AG04449 (cell line): ENCODE results near the gene ZBED5.
A peak's percentile ranks its signal among the peaks of the same experiment; 100 is the strongest.
"Not testable (repeated sequence)": the region's sequence is repeated elsewhere in the genome, so short reads cannot be mapped to it uniquely, and the experiment has no call there.

Experiments used
- CTCF ChIA-PET: fragments of 350-600 bp; formaldehyde crosslinking; extraction: SDS; loops from one replicate; lab custom pipeline; 2021; ENCODE audit warnings: antibody characterized with exemption; lab: Yijun Ruan, JAX
- POLR2A ChIA-PET: fragments of 400-600, 350-600 bp; formaldehyde crosslinking; extraction: SDS; loops from one replicate; lab custom pipeline; 2020; ENCODE audit warnings: antibody characterized with exemption, inconsistent platforms; lab: Yijun Ruan, JAX
- DNase-seq: peaks from one replicate; pipeline ENCODE4 v3.0.0-alpha.2; 2010; ENCODE audit warnings: low read depth, low spot score
- H3K4me3 ChIP-seq: 2 replicates; pipeline ENCODE4 v1.5.1; 2011; ENCODE audit warnings: low read depth, mild to moderate bottlenecking, control low read depth, low read length
- CTCF ChIP-seq: IDR thresholded peaks from one replicate; pipeline ENCODE4 v1.5.1; 2011; ENCODE audit warnings: mild to moderate bottlenecking, moderate library complexity, low read length, control low read depth, inconsistent platforms; ENCODE audit not compliant: insufficient read depth; ENCODE audit errors: missing control alignments

Gene ZBED5

GRCh38 chr11:10886652-10887250 lies 28.9 kb upstream of the ZBED5 start:
- POLR2A ChIA-PET, result no interaction called here
- no peak for TF ChIP-seq CTCF
- no peak overlapping the region for H3K4me3 ChIP-seq
- no peak for DNase-seq
- CTCF ChIA-PET, result interaction anchor here (2.4 kb wide), 1 partner anchor 9 kb away, joined by 17 read pairs; no protein-coding TSS in a partner anchor

GRCh38 chr11:10885703-10886363 lies 28.0 kb upstream of the ZBED5 start:
- H3K4me3 ChIP-seq, result no peak overlapping the region
- ChIA-PET CTCF (interaction anchor here (2.4 to 10.2 kb wide), 2 partner anchors 8 to 11 kb away, joined by 17 to 145 read pairs; no protein-coding TSS in a partner anchor), POLR2A (no interaction called here)
- TF ChIP-seq CTCF, result no peak
- no peak for DNase-seq

- H3K4me3 ChIP-seq, DNase-seq, POLR2A ChIA-PET: not testable (repeated sequence)
- CTCF ChIA-PET, result interaction anchor here (10.2 kb wide), 1 partner anchor 12 kb away, joined by 145 read pairs; no protein-coding TSS in a partner anchor
Observed at GRCh38 chr11:10884292-10884691, 26.4 kb upstream of the ZBED5 start.

GRCh38 chr11:10881892-10882291 lies 24.0 kb upstream of the ZBED5 start:
- CTCF ChIA-PET, result interaction anchor here (0.6 to 10.2 kb wide), 4 partner anchors 12 to 120 kb away, joined by 3 to 145 read pairs (median 5); no protein-coding TSS in a partner anchor

GRCh38 chr11:10878408-10879214 lies 20.8 kb upstream of the ZBED5 start:
- no peak for DNase-seq
- H3K4me3 ChIP-seq, result no peak overlapping the region
- peak; percentile 61 for TF ChIP-seq CTCF
- CTCF ChIA-PET, result interaction anchor here (0.6 to 10.2 kb wide), 34 partner anchors 8 to 1404 kb away, joined by 3 to 145 read pairs (median 5); partner anchors contain the start of gene EIF4G2
- POLR2A ChIA-PET, result interaction anchor here (1.2 kb wide), 1 partner anchor 70 kb away, joined by 8 read pairs; the partner anchor contains the start of gene EIF4G2

More at GRCh38 chr11:10881892-10882291, 24.0 kb upstream of the ZBED5 start:
- POLR2A ChIA-PET, result no interaction called here
- no peak for DNase-seq
- H3K4me3 ChIP-seq, result no peak overlapping the region
- no peak for TF ChIP-seq CTCF

- ChIA-PET CTCF (interaction anchor here (1.4 to 10.2 kb wide), 3 partner anchors 17 to 22 kb away, joined by 3 to 145 read pairs (median 4); no protein-coding TSS in a partner anchor), POLR2A (no interaction called here)
- no peak overlapping the region for H3K4me3 ChIP-seq
- no peak for DNase-seq
- no peak for TF ChIP-seq CTCF
Observed at GRCh38 chr11:10876158-10876557, 18.3 kb upstream of the ZBED5 start.
